Measurements from ENCODE around the gene CDK2AP2.

CDK2AP2 gene

DNA sequence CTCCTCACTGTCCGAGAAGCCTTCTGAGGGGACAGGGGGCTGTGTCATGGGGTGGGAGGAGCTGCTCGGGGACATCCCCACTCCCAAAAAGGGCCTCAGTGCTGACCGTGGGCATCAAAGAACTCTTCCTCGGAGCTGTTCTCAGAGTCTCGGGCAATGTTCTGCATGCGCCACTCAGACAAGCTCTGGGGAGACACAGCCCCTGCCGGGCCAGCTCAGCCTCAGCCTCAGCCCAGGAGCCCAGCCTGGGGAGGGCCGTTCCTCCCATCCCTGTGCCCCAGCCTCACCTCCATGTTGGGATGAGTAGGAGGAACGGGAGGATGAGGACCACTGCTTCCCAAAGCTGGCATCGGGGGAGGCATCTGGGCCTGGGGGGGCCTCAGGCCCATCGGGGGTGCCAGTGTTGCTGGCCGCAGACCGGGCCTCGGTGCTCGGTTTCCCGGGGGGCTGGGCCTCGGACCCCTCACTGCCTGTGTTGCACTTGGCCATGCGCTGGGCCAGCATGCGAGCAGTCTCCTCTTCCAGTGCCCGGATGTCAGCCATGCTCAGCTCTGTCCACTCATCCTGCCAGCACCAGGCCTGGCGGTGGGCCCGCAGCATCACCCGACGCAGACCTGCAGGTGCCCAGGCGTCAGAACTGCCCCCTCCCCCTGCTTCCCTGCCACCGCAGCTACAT lies 8.0 kb downstream of the CDK2AP2 start:
- no peak for DNase-seq (ENCODE audit: low read depth)
- no peak overlapping the region for H3K4me3 ChIP-seq (ENCODE audit: low read depth, low read length)
- TF ChIP-seq, protein P1, sequence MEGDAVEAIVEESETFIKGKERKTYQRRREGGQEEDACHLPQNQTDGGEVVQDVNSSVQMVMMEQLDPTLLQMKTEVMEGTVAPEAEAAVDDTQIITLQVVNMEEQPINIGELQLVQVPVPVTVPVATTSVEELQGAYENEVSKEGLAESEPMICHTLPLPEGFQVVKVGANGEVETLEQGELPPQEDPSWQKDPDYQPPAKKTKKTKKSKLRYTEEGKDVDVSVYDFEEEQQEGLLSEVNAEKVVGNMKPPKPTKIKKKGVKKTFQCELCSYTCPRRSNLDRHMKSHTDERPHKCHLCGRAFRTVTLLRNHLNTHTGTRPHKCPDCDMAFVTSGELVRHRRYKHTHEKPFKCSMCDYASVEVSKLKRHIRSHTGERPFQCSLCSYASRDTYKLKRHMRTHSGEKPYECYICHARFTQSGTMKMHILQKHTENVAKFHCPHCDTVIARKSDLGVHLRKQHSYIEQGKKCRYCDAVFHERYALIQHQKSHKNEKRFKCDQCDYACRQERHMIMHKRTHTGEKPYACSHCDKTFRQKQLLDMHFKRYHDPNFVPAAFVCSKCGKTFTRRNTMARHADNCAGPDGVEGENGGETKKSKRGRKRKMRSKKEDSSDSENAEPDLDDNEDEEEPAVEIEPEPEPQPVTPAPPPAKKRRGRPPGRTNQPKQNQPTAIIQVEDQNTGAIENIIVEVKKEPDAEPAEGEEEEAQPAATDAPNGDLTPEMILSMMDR (IDR thresholded peaks at IDR 0.05; ENCODE audit: insufficient read depth, low read depth, low read length, missing control alignments) = no peak

- TF ChIP-seq, protein P1 (IDR thresholded peaks at IDR 0.05; ENCODE audit: insufficient read depth, low read depth, low read length, missing control alignments) = no peak
- H3K4me3 ChIP-seq (ENCODE audit: low read depth, low read length) = no peak overlapping the region
- DNase-seq (ENCODE audit: low read depth) = no peak
Measured at GRCh38 chr11:67498544-67498972, 9.4 kb downstream of the CDK2AP2 start.

DNA sequence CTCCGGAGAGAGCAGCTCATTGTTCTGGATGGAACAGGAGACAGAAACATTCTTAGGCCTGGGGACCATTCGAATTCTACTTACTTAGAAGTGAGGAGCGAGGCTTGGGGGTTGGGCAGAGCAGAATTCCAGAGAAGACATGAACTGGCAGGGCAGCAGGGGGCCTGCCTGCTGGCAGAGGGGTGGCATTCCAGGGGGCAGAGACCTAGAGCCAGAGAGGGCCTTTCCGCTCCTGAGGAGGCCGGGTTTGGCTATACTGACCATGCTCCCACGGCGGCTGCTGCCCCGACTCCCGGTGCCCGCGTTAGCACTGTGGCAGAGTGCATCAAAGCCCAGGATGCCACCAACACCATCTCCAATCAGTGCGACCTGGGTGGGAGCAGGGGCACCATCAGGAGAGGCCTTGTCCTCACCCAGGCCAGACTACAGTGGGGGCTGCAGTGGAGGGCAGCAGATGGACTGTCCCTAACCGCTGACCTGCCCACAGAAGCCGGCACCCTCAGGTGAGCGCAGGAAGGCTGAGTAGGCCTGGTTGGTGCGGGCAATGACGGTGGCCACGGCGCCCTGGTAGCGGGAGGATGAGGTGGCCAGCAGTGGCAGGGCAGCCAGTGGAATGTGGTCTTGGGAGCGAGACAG lies 10.2 kb downstream of the CDK2AP2 start:
- DNase-seq (ENCODE audit: low read depth) = no peak
- TF ChIP-seq, protein P1 (IDR thresholded peaks at IDR 0.05; ENCODE audit: insufficient read depth, low read depth, low read length, missing control alignments) = no peak
- H3K4me3 ChIP-seq (ENCODE audit: low read depth, low read length) = no peak overlapping the region

DNA sequence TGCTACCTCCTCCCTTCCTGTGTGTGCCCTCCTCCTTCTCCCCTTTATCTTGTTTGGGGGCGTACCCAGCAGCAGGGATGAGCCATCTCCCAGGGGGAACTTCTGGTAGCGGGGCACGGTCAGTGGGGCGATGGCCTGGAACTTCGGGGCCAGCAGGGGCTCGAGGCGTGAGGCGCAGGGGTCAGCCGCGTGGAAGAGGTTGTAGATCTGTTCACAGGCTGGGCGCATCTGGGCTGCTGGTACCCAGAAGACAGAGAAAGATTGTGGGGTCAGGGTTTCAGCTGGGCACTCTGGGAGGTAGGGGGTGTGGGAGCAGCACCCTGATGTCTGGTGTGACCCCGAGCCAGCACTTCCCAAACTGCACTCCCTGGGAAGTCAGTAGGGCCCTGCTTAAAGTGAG lies 11.8 kb downstream of the CDK2AP2 start:
- DNase-seq (ENCODE audit: low read depth) = no peak
- TF ChIP-seq, protein P1 (IDR thresholded peaks at IDR 0.05; ENCODE audit: insufficient read depth, low read depth, low read length, missing control alignments) = no peak

GRCh38 chr11:67495234-67496005 lies 12.5 kb downstream of the CDK2AP2 start:
- H3K4me3 ChIP-seq (ENCODE audit: low read depth, low read length) = no peak overlapping the region
- no peak for DNase-seq (ENCODE audit: low read depth)
- TF ChIP-seq, protein P1 (IDR thresholded peaks at IDR 0.05; ENCODE audit: insufficient read depth, low read depth, low read length, missing control alignments) = no peak

More for the DNA sequence above, 11.8 kb downstream of the CDK2AP2 start:
- no peak overlapping the region for H3K4me3 ChIP-seq (ENCODE audit: low read depth, low read length)

GRCh38 chr11:67494371-67495233 lies 13.4 kb downstream of the CDK2AP2 start:
- TF ChIP-seq, protein P1 (IDR thresholded peaks at IDR 0.05; ENCODE audit: insufficient read depth, low read depth, low read length, missing control alignments) = no peak
- no peak for DNase-seq (ENCODE audit: low read depth)
- H3K4me3 ChIP-seq (ENCODE audit: low read depth, low read length) = no peak overlapping the region
